Vagina (tissue), 2 donors: ENCODE results near the gene DNMT3L.

Source experiments
- POLR2AphosphoS5 ChIP-seq, 2 donors: sonication (generic); formaldehyde crosslinking; IDR thresholded peaks; one replicate each; pipeline ENCODE4 v1.9.0; 2017; ENCODE audit warnings: antibody characterized with exemption in 2 of 2, mild to moderate bottlenecking in 2 of 2, low read depth in 1 of 2; ENCODE audit not compliant: insufficient read depth in 1 of 2
- TF ChIP-seq, protein P1 (sequence below), 3 experiments: fragments of 450-650 bp in 2 of 3; fragments of 200-600 bp in 1 of 3; sonication (generic) in 1 of 3; IDR thresholded peaks; one replicate each; pipeline ENCODE4 v1.5.1; 2017 to 2019; ENCODE audit warnings: antibody characterized with exemption in 3 of 3, mild to moderate bottlenecking in 2 of 3, moderate library complexity in 2 of 3

GRCh38 chr21:44259082-44259705 is 2.5 kb downstream of the DNMT3L start:
- TF ChIP-seq POLR2AphosphoS5 (IDR thresholded peaks at IDR 0.05; ENCODE audit: insufficient read depth in 1 of 2, low read depth in 1 of 2): no peak
- TF ChIP-seq, protein P1, sequence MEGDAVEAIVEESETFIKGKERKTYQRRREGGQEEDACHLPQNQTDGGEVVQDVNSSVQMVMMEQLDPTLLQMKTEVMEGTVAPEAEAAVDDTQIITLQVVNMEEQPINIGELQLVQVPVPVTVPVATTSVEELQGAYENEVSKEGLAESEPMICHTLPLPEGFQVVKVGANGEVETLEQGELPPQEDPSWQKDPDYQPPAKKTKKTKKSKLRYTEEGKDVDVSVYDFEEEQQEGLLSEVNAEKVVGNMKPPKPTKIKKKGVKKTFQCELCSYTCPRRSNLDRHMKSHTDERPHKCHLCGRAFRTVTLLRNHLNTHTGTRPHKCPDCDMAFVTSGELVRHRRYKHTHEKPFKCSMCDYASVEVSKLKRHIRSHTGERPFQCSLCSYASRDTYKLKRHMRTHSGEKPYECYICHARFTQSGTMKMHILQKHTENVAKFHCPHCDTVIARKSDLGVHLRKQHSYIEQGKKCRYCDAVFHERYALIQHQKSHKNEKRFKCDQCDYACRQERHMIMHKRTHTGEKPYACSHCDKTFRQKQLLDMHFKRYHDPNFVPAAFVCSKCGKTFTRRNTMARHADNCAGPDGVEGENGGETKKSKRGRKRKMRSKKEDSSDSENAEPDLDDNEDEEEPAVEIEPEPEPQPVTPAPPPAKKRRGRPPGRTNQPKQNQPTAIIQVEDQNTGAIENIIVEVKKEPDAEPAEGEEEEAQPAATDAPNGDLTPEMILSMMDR (IDR thresholded peaks at IDR 0.05): no peak
